KMS-11 (cell line): ENCODE data around the gene RAI14.

Experiments used
- H2AFZ ChIP-seq: fragments of 200-600 bp; sonication (generic); 2 replicates; pipeline ENCODE4 v1.6.1; 2016; ENCODE audit warnings: antibody characterized with exemption, mixed run types, low read depth
- H3K27ac ChIP-seq: fragments of 200-600 bp; sonication (generic); 2 replicates; pipeline ENCODE4 v1.6.1; 2016; ENCODE audit warnings: mild to moderate bottlenecking, mixed run types
- H3K27me3 ChIP-seq: fragments of 200-600 bp; sonication (generic); 2 replicates; pipeline ENCODE4 v1.6.1; 2017; ENCODE audit warnings: mild to moderate bottlenecking, low read depth, mixed run types, moderate library complexity; ENCODE audit not compliant: insufficient read depth
- H3K36me3 ChIP-seq: fragments of 200-600 bp; sonication (generic); 2 replicates; pipeline ENCODE4 v1.6.1; 2017; ENCODE audit warnings: mild to moderate bottlenecking, mixed run types; ENCODE audit not compliant: insufficient read depth
- H3K4me1 ChIP-seq: fragments of 200-600 bp; sonication (generic); 2 replicates; pipeline ENCODE4 v1.6.1; 2016; ENCODE audit warnings: mild to moderate bottlenecking, low read depth, mixed run types; ENCODE audit not compliant: poor library complexity, severe bottlenecking
- H3K4me2 ChIP-seq: fragments of 200-600 bp; sonication (generic); 2 replicates; pipeline ENCODE4 v1.7.0; 2016; ENCODE audit warnings: mild to moderate bottlenecking, mixed run types
- H3K4me3 ChIP-seq: fragments of 200-600 bp; sonication (generic); IDR thresholded peaks from 2 replicates; pipeline ENCODE4 v1.6.1; 2017; ENCODE audit warnings: low read depth, low read length, mixed read lengths; ENCODE audit not compliant: insufficient read depth
- H3K79me2 ChIP-seq: fragments of 200-600 bp; sonication (generic); 2 replicates; pipeline ENCODE4 v1.6.1; 2016; ENCODE audit warnings: low read depth, mixed run types; ENCODE audit not compliant: insufficient read depth
- H3K9ac ChIP-seq: fragments of 200-600 bp; sonication (generic); 2 replicates; pipeline ENCODE4 v1.6.1; 2016; ENCODE audit warnings: mild to moderate bottlenecking, mixed run types
- H4K20me1 ChIP-seq: fragments of 200-600 bp; sonication (generic); 2 replicates; pipeline ENCODE4 v1.6.1; 2016; ENCODE audit warnings: mild to moderate bottlenecking, mixed run types; ENCODE audit not compliant: insufficient read depth
- TF ChIP-seq, protein P1 (sequence below): fragments of 200-600 bp; sonication (generic); conservative IDR thresholded peaks from 2 replicates; pipeline ENCODE4 v1.6.1; 2017; ENCODE audit warnings: low read depth, mild to moderate bottlenecking, antibody characterized with exemption, low read length, moderate library complexity, mixed read lengths

RAI14 gene

DNA sequence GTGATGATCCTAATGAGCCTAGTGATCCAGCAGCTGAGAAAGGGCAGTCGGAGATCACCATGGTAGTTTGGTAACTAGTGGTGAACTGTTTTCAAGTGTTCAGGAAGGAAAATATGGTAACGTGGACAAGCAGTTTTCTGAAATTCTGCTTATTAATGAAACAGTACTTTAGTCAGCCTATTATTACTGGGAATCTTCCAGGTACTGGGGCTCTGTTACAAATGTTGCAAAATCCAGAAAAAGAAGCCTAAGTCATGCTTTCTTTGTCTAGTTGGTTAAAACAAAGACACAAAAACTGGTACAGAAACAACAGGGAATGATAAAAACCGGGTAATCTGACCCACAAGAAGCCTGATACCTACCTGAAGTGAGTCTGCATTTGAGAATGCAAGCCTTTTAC lies 201.0 kb downstream of the RAI14 start:
- H3K4me2 ChIP-seq = no peak overlapping the region
- no peak overlapping the region for H3K27ac ChIP-seq
- no peaks in the 10 kb centered on the region for H4K20me1 ChIP-seq
- H3K4me1 ChIP-seq = no peaks in the 10 kb centered on the region
- no peak overlapping the region for H3K9ac ChIP-seq
- H3K4me3 ChIP-seq = no peak overlapping the region
- no peaks in the 10 kb centered on the region for H3K36me3 ChIP-seq
- no peaks in the 10 kb centered on the region for H3K79me2 ChIP-seq
- no peak overlapping the region for H2AFZ ChIP-seq
- TF ChIP-seq, protein P1, sequence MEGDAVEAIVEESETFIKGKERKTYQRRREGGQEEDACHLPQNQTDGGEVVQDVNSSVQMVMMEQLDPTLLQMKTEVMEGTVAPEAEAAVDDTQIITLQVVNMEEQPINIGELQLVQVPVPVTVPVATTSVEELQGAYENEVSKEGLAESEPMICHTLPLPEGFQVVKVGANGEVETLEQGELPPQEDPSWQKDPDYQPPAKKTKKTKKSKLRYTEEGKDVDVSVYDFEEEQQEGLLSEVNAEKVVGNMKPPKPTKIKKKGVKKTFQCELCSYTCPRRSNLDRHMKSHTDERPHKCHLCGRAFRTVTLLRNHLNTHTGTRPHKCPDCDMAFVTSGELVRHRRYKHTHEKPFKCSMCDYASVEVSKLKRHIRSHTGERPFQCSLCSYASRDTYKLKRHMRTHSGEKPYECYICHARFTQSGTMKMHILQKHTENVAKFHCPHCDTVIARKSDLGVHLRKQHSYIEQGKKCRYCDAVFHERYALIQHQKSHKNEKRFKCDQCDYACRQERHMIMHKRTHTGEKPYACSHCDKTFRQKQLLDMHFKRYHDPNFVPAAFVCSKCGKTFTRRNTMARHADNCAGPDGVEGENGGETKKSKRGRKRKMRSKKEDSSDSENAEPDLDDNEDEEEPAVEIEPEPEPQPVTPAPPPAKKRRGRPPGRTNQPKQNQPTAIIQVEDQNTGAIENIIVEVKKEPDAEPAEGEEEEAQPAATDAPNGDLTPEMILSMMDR = no peak
- H3K27me3 ChIP-seq = no peaks in the 10 kb centered on the region

DNA sequence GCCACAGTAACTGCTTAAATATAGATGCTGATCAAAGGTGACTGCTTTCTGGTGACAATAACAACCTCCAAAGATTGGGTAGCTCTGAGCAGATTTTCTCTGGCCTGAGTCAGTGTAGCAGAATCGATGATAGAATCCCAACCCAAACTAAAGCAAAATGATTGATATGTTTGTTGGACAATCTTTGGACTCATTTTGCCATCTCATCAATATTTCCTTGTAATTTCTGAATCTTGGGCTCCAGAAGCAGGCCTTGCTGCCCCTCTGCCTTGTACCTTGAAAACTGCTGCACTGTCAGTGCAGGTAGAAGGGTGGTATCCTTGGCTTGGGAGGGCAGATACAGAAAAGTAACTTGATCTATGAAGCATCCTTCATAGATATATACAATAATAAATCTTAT lies 201.8 kb downstream of the RAI14 start:
- H3K36me3 ChIP-seq = no peaks in the 10 kb centered on the region
- H2AFZ ChIP-seq = no peak overlapping the region
- H3K27ac ChIP-seq = no peak overlapping the region
- TF ChIP-seq, protein P1 = no peak
- no peak overlapping the region for H3K9ac ChIP-seq
- no peak overlapping the region for H3K4me2 ChIP-seq
- H3K79me2 ChIP-seq = no peaks in the 10 kb centered on the region
- H3K27me3 ChIP-seq = no peaks in the 10 kb centered on the region
- H4K20me1 ChIP-seq = no peaks in the 10 kb centered on the region
- H3K4me3 ChIP-seq = no peak overlapping the region
- H3K4me1 ChIP-seq = no peaks in the 10 kb centered on the region

DNA sequence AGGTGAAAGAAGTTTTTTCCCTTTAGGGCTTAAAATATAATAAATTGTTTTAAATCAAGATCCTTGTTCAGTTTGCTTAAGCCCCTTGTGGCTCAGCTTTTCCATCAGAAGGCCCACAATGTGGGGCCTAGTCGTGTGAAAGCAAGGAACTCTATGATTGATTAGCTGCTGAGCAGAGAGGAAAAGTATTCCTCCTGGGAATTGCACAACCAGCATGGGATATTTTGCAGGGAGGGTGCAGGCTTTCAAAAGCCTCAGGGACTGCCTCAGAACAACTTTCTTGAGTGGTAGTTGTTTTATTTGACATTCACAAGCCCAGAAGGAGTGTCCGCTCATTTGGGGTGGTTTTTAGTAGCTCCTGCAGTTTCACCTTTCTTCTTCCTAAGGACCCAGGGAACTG lies 202.7 kb downstream of the RAI14 start:
- Histone ChIP-seq H3K4me2 (no peak overlapping the region), H3K9ac (no peak overlapping the region), H2AFZ (no peak overlapping the region), H3K27me3 (no peaks in the 10 kb centered on the region), H3K4me1 (no peaks in the 10 kb centered on the region), H3K27ac (no peak overlapping the region), H3K4me3 (no peak overlapping the region), H3K36me3 (no peaks in the 10 kb centered on the region), H3K79me2 (no peaks in the 10 kb centered on the region), H4K20me1 (no peaks in the 10 kb centered on the region)
- TF ChIP-seq, protein P1 = no peak

DNA sequence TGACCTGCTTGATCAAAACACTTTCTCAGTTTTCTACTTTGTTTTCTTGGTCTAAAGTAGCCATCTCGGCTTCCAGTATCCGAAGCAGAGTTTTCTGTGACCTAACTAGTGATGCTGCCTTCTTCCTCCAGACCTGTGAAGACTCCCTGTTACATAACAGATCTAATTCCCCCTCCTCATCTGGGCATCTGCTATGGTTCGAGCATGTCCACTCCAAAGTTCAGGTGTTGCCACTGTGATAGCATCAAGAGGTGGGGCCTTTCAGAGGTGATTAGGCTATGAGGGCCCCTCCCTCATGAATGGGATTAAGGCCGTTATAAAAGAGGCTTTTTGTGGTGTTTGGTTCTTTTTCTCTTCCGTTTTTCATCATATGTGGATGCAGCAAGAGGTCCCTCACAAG lies 203.1 kb downstream of the RAI14 start:
- TF ChIP-seq, protein P1 = no peak
- no peaks in the 10 kb centered on the region for H3K79me2 ChIP-seq

DNA sequence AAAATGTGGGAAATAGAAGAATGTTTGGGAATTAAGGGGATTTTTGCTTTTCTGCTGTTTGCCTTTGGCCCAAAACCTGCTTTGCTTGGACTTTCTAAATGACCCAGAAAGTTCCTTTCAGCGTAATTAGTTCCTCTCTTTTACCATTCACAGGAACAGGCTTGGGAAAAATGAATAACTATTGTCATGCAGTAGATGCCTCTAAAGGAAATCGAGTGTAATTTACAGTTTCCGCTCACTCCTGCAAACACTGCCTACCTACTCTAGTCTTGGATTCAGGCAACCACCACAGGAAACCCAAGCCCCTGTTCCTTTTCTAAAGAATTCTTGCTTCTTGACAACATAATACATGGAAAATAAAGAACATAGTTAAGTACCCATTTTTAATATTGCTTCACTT lies 207.8 kb downstream of the RAI14 start:
- H2AFZ ChIP-seq = no peak overlapping the region
- no peaks in the 10 kb centered on the region for H3K79me2 ChIP-seq
- TF ChIP-seq, protein P1 = no peak
- H3K9ac ChIP-seq = no peak overlapping the region
- no peak overlapping the region for H3K4me2 ChIP-seq
- H4K20me1 ChIP-seq = no peaks in the 10 kb centered on the region
- no peaks in the 10 kb centered on the region for H3K4me1 ChIP-seq
- H3K27ac ChIP-seq = no peak overlapping the region
- H3K36me3 ChIP-seq = no peaks in the 10 kb centered on the region
- no peaks in the 10 kb centered on the region for H3K27me3 ChIP-seq
- H3K4me3 ChIP-seq = no peak overlapping the region

More for the DNA sequence above, 203.1 kb downstream of the RAI14 start:
- Histone ChIP-seq H3K27ac (no peak overlapping the region), H3K4me1 (no peaks in the 10 kb centered on the region), H4K20me1 (no peaks in the 10 kb centered on the region), H3K4me3 (no peak overlapping the region), H3K27me3 (no peaks in the 10 kb centered on the region), H2AFZ (no peak overlapping the region), H3K4me2 (no peak overlapping the region), H3K9ac (no peak overlapping the region), H3K36me3 (no peaks in the 10 kb centered on the region)
